Uterus (tissue), 4 donors: ENCODE measurements around the gene PTPRM. TPM values are rescaled to one million over a fixed set of nuclear protein-coding genes. Genes with fewer than 3 reads are reported as not detected.

Experiments used
- DNase-seq, 2 donors: peaks; one replicate each; pipeline ENCODE4 v3.0.0-alpha.2; 2019 to 2020
- H3K27ac ChIP-seq, 2 donors: fragments of 200-600 bp; sonication (generic); 1 replicate in 1 of 2; 2 replicates in 1 of 2; pipeline ENCODE4 v1.5.1; 2016 to 2018
- H3K27me3 ChIP-seq, 2 donors: fragments of 200-600 bp; sonication (generic); one replicate each; pipeline ENCODE4 v1.5.1; 2018 to 2019; ENCODE audit warnings: control low read depth in 1 of 2
- H3K36me3 ChIP-seq, 2 donors: fragments of 200-600 bp; sonication (generic); one replicate each; pipeline ENCODE4 v1.5.1; 2019; ENCODE audit warnings: control low read depth in 1 of 2
- H3K4me1 ChIP-seq, 2 donors: fragments of 200-600 bp; sonication (generic); one replicate each; pipeline ENCODE4 v1.5.1; 2018 to 2019; ENCODE audit warnings: control low read depth in 1 of 2
- H3K4me3 ChIP-seq, 2 donors: fragments of 200-600 bp; sonication (generic); 1 replicate in 1 of 2; 2 replicates in 1 of 2; pipeline ENCODE4 v1.5.1; 2018 to 2019; ENCODE audit warnings: mild to moderate bottlenecking in 1 of 2
- H3K9me3 ChIP-seq, 2 donors: fragments of 200-600 bp; sonication (generic); one replicate each; pipeline ENCODE4 v1.5.1; 2019; ENCODE audit warnings: control low read depth in 1 of 2
- CTCF ChIP-seq, 4 experiments: fragments of 200-600 bp in 2 of 4; fragments of 450-650 bp in 2 of 4; sonication (generic) in 2 of 4; IDR thresholded peaks; one replicate each; pipeline ENCODE4 v1.5.1; 2016 to 2019; ENCODE audit warnings: antibody characterized with exemption in 4 of 4, mild to moderate bottlenecking in 2 of 4, moderate library complexity in 1 of 4
- POLR2A ChIP-seq, 2 donors: fragments of 450-650 bp; IDR thresholded peaks; one replicate each; pipeline ENCODE4 v1.6.1; 2016; ENCODE audit warnings: antibody characterized with exemption in 2 of 2, mild to moderate bottlenecking in 1 of 2, moderate library complexity in 1 of 2
- intact Hi-C: fragments of 100-400 bp; cut with DNase I; formaldehyde crosslinking; loops from one replicate; pipeline ENCODE4 v1.15.1; 2023; ENCODE audit warnings: low total_unique reads
- total RNA-seq, 4 donors: library from RNA; depleted of rRNA in 3 of 4; stranded (reverse); fragments of >200 nt in 3 of 4; gene quantifications; one replicate each; pipeline versions ENCODE4 v1.1.0 to v1.2.4, GENCODE V29; 2014 to 2023
- donor health status: DM: yes; HTN: yes; CAD: no.

PTPRM gene
- total RNA-seq, 4 donors from 2014 or later = 62.0 to 127 (median 85.7) TPM

- Histone ChIP-seq H3K4me1 (no peaks in the 10 kb centered on the region), H3K9me3 (no peaks in the 10 kb centered on the region), H3K36me3 (no peaks in the 10 kb centered on the region), H3K27ac (no peak overlapping the region), H3K4me3 (no peak overlapping the region), H3K27me3 (no peaks in the 10 kb centered on the region)
- intact Hi-C loops = no loop called here
- DNase-seq = no peak
- TF ChIP-seq CTCF (IDR thresholded peaks at IDR 0.05) (no peak), POLR2A (IDR thresholded peaks at IDR 0.05) (no peak)
These were observed 329.0 kb downstream of the PTPRM start for GRCh38 chr18:7896161-7896560.

- no peak for TF ChIP-seq POLR2A (IDR thresholded peaks at IDR 0.05)
- no peak for TF ChIP-seq CTCF (IDR thresholded peaks at IDR 0.05)
- Histone ChIP-seq H3K4me1 (no peaks in the 10 kb centered on the region), H3K4me3 (no peak overlapping the region), H3K9me3 (no peaks in the 10 kb centered on the region), H3K36me3 (no peaks in the 10 kb centered on the region), H3K27ac (no peak overlapping the region), H3K27me3 (no peaks in the 10 kb centered on the region)
- DNase-seq = no peak
- intact Hi-C loops = no loop called here
These were observed 329.8 kb downstream of the PTPRM start for GRCh38 chr18:7896805-7897518.

- Histone ChIP-seq H3K27ac (no peak overlapping the region), H3K4me1 (no peaks in the 10 kb centered on the region), H3K9me3 (no peaks in the 10 kb centered on the region), H3K36me3 (no peaks in the 10 kb centered on the region), H3K4me3 (no peak overlapping the region), H3K27me3 (no peaks in the 10 kb centered on the region)
- TF ChIP-seq POLR2A (IDR thresholded peaks at IDR 0.05) = no peak
- TF ChIP-seq CTCF (IDR thresholded peaks at IDR 0.05) = no peak
- intact Hi-C loops = no loop called here
- DNase-seq = no peak
These were observed 331.1 kb downstream of the PTPRM start for GRCh38 chr18:7898181-7898580.

GRCh38 chr18:7899078-7899477, 332.0 kb downstream of the PTPRM start:
- no peak for DNase-seq
- no peaks in the 10 kb centered on the region for H3K36me3 ChIP-seq
- H3K4me1 ChIP-seq = no peaks in the 10 kb centered on the region
- H3K27me3 ChIP-seq = no peaks in the 10 kb centered on the region
- H3K27ac ChIP-seq = no peak overlapping the region
- TF ChIP-seq POLR2A (IDR thresholded peaks at IDR 0.05) = no peak
- no peak for TF ChIP-seq CTCF (IDR thresholded peaks at IDR 0.05)
- H3K9me3 ChIP-seq = no peaks in the 10 kb centered on the region
- H3K4me3 ChIP-seq = no peak overlapping the region
- intact Hi-C loops = no loop called here

GRCh38 chr18:7900091-7900490, 333.0 kb downstream of the PTPRM start:
- H3K9me3 ChIP-seq = no peaks in the 10 kb centered on the region
- no peak overlapping the region for H3K27ac ChIP-seq
- no peaks in the 10 kb centered on the region for H3K4me1 ChIP-seq
- H3K27me3 ChIP-seq = no peaks in the 10 kb centered on the region
- TF ChIP-seq CTCF (IDR thresholded peaks at IDR 0.05) = no peak
- TF ChIP-seq POLR2A (IDR thresholded peaks at IDR 0.05) = no peak
- no peak for DNase-seq
- intact Hi-C loops = no loop called here
- H3K4me3 ChIP-seq = no peak overlapping the region
- H3K36me3 ChIP-seq = no peaks in the 10 kb centered on the region
